ENCODE results near the gene USH2A. TPM values are rescaled to one million over a fixed set of nuclear protein-coding genes. Genes with fewer than 3 reads are reported as not detected.

USH2A gene
- total RNA-seq, 4 donors from 2014 or later = under 0.01 to 1.9 (median under 0.01) TPM

GRCh38 chr1:215704089-215704860 lies 719.0 kb downstream of the USH2A start:
- 77% methylated on average over 6 of the region's 6 CpGs for WGBS
- DNase-seq (ENCODE audit: extremely low spot score) = no peak
- H3K27me3 ChIP-seq = no peaks in the 10 kb centered on the region
- no peaks in the 10 kb centered on the region for H3K4me1 ChIP-seq
- H3K27ac ChIP-seq (replicated peaks in 1 of 4) = no peak overlapping the region
- peaks cover 0 to 6% (median 0%) of the 10 kb centered on the region in 4 donors for H3K9me3 ChIP-seq
- no peak for TF ChIP-seq POLR2AphosphoS5 (IDR thresholded peaks at IDR 0.05)
- TF ChIP-seq EP300 (IDR thresholded peaks at IDR 0.05) = no peak
- TF ChIP-seq POLR2A (IDR thresholded peaks at IDR 0.05; ENCODE audit: low read depth) = no peak
- TF ChIP-seq, protein P1, sequence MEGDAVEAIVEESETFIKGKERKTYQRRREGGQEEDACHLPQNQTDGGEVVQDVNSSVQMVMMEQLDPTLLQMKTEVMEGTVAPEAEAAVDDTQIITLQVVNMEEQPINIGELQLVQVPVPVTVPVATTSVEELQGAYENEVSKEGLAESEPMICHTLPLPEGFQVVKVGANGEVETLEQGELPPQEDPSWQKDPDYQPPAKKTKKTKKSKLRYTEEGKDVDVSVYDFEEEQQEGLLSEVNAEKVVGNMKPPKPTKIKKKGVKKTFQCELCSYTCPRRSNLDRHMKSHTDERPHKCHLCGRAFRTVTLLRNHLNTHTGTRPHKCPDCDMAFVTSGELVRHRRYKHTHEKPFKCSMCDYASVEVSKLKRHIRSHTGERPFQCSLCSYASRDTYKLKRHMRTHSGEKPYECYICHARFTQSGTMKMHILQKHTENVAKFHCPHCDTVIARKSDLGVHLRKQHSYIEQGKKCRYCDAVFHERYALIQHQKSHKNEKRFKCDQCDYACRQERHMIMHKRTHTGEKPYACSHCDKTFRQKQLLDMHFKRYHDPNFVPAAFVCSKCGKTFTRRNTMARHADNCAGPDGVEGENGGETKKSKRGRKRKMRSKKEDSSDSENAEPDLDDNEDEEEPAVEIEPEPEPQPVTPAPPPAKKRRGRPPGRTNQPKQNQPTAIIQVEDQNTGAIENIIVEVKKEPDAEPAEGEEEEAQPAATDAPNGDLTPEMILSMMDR (IDR thresholded peaks at IDR 0.05) = no peak
- H3K36me3 ChIP-seq = no peaks in the 10 kb centered on the region
- H3K4me3 ChIP-seq = no peak overlapping the region
- intact Hi-C loops (cut with DNase I) = no loop called here

GRCh38 chr1:215682232-215682631 lies 741.0 kb downstream of the USH2A start:
- Histone ChIP-seq H3K4me3 (no peak overlapping the region), H3K27ac (replicated peaks in 1 of 4) (no peak overlapping the region), H3K4me1 (no peaks in the 10 kb centered on the region), H3K9me3 (no peaks in the 10 kb centered on the region), H3K27me3 (no peaks in the 10 kb centered on the region), H3K36me3 (no peaks in the 10 kb centered on the region)
- peak; percentile 5 for DNase-seq (ENCODE audit: extremely low spot score)
- TF ChIP-seq POLR2A (IDR thresholded peaks at IDR 0.05; ENCODE audit: low read depth) = no peak
- TF ChIP-seq, protein P1 (IDR thresholded peaks at IDR 0.05) = no peak
- no peak for TF ChIP-seq EP300 (IDR thresholded peaks at IDR 0.05)
- no peak for TF ChIP-seq POLR2AphosphoS5 (IDR thresholded peaks at IDR 0.05)
- 67% methylated on average over 2 of the region's 2 CpGs for WGBS
- intact Hi-C loops (cut with DNase I) = no loop called here

- Histone ChIP-seq H3K4me1 (no peaks in the 10 kb centered on the region), H3K36me3 (no peaks in the 10 kb centered on the region), H3K27me3 (no peaks in the 10 kb centered on the region), H3K9me3 (no peaks in the 10 kb centered on the region), H3K4me3 (no peak overlapping the region), H3K27ac (replicated peaks in 1 of 4) (no peak overlapping the region)
- TF ChIP-seq, protein P1 (IDR thresholded peaks at IDR 0.05) = no peak
- no peak for TF ChIP-seq POLR2AphosphoS5 (IDR thresholded peaks at IDR 0.05)
- no peak for TF ChIP-seq POLR2A (IDR thresholded peaks at IDR 0.05; ENCODE audit: low read depth)
- TF ChIP-seq EP300 (IDR thresholded peaks at IDR 0.05) = no peak
- intact Hi-C loops (cut with DNase I) = no loop called here
- WGBS = 68% methylated on average over 2 of the region's 2 CpGs
- DNase-seq (ENCODE audit: extremely low spot score) = peak; percentile 31
Measured at GRCh38 chr1:215681041-215681440, 742.2 kb downstream of the USH2A start.

DNA sequence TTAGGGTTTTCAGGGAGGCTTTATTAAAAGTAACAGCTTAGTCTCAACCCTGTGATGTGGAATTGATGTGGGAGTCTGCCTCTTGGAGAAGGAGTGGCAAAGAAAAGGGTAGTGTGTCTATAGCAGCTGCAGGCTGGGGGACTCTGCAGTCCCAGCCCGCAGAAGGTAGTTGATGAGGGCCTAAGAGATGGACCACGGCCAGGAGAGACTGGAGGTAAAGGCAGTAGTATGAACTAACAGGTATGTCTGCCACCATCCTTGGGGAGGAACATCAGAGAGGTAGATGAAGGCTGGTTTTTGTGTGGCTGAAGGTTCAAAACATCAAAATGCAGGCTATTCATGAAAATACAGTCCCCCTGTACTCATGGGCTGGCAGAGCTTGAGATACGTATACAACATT lies 744.0 kb downstream of the USH2A start:
- Histone ChIP-seq H3K27ac (replicated peaks in 1 of 4) (no peak overlapping the region), H3K36me3 (no peaks in the 10 kb centered on the region), H3K4me3 (no peak overlapping the region), H3K27me3 (no peaks in the 10 kb centered on the region), H3K4me1 (no peaks in the 10 kb centered on the region), H3K9me3 (no peaks in the 10 kb centered on the region)
- DNase-seq (ENCODE audit: extremely low spot score) = peak; percentile 90
- intact Hi-C loops (cut with DNase I) = no loop called here
- TF ChIP-seq, protein P1 (IDR thresholded peaks at IDR 0.05) = no peak
- no peak for TF ChIP-seq POLR2AphosphoS5 (IDR thresholded peaks at IDR 0.05)
- TF ChIP-seq POLR2A (IDR thresholded peaks at IDR 0.05; ENCODE audit: low read depth) = no peak
- WGBS = 88% methylated on average over 3 of the region's 3 CpGs
